C4-2B (cell line): Measurements from ENCODE around the gene C19orf33.

Source experiments
- H3K27ac ChIP-seq: fragments of 450-650 bp; 2 replicates; pipeline ENCODE4 v1.5.1; 2017
- ZFX ChIP-seq: fragments of 450-650 bp; IDR thresholded peaks from 2 replicates; pipeline ENCODE4 v1.6.1; 2017
- TF ChIP-seq, protein P1 (sequence below): fragments of 450-650 bp; conservative IDR thresholded peaks from 2 replicates; pipeline ENCODE4 v1.5.1; 2017; ENCODE audit warnings: mild to moderate bottlenecking

Gene C19orf33

DNA sequence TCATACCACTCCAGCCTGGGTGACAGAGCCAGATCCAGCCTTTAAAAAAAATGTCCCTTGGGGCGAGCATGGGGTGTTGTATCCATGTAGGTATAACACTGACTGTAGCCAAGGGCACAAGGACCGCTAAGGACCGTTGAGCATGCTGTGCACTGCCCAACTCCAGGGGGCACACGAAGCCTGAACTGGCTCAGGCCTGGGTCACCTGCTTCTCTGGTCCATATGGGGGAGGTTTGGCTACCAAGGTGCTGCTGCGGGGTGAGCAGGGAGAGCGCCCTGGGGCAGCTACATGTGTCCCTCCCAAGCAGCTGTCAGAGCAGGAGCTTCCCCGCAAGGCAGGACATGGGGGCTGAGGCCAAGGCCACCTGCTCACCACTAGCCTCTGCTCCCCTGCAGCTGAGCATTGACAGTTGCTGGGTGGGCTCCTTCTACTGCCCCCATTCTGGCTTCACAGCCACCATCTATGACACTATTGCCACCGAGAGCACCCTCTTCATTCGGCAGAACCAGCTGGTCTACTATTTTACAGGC is 47.9 kb downstream of the C19orf33 start:
- TF ChIP-seq, protein P1, sequence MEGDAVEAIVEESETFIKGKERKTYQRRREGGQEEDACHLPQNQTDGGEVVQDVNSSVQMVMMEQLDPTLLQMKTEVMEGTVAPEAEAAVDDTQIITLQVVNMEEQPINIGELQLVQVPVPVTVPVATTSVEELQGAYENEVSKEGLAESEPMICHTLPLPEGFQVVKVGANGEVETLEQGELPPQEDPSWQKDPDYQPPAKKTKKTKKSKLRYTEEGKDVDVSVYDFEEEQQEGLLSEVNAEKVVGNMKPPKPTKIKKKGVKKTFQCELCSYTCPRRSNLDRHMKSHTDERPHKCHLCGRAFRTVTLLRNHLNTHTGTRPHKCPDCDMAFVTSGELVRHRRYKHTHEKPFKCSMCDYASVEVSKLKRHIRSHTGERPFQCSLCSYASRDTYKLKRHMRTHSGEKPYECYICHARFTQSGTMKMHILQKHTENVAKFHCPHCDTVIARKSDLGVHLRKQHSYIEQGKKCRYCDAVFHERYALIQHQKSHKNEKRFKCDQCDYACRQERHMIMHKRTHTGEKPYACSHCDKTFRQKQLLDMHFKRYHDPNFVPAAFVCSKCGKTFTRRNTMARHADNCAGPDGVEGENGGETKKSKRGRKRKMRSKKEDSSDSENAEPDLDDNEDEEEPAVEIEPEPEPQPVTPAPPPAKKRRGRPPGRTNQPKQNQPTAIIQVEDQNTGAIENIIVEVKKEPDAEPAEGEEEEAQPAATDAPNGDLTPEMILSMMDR: no peak
- no peak for TF ChIP-seq ZFX
- no peak overlapping the region for H3K27ac ChIP-seq

DNA sequence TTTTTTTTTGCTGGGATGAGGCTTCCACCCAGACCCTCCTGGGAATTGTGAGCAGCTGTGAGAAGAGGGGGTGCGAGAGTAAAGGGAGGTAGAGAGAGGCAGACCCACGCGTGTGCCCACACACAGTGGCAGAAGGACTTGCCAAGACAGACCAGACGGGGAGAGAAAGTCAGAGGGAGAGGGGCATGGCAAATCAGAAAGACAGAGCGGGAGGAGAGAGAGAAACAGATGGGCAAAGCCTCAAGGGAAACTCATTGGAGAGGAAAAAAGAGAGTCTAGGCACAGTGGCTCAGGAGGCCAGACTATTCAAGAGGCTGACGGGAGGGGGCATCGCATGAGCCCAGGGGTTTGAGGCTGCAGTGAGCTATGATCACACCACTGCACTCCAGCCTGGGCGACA is 48.6 kb downstream of the C19orf33 start:
- TF ChIP-seq, protein P1: no peak
- no peak for TF ChIP-seq ZFX

More for the DNA sequence above, 48.6 kb downstream of the C19orf33 start:
- no peak overlapping the region for H3K27ac ChIP-seq
